AG04450 (cell line): ENCODE data around the gene AZIN2. TPM values are rescaled to one million over a fixed set of nuclear protein-coding genes. Genes with fewer than 3 reads are reported as not detected.

Experiments used
- CTCF ChIA-PET: fragments of 300-600, 350-600 bp; formaldehyde crosslinking; extraction: SDS; loops from one replicate; lab custom pipeline; 2022; ENCODE audit warnings: antibody characterized with exemption, inconsistent platforms; lab: Charles Lee
- POLR2A ChIA-PET: fragments of 350-600 bp; formaldehyde crosslinking; extraction: SDS; loops from one replicate; lab custom pipeline; 2021; ENCODE audit warnings: antibody characterized with exemption, inconsistent platforms; lab: Yijun Ruan, JAX
- DNase-seq: peaks from one replicate; pipeline ENCODE4 v3.0.0-alpha.2; 2011; ENCODE audit warnings: low read depth, low spot score
- H3K27ac ChIP-seq: one replicate; pipeline ENCODE4 v1.5.1; 2012; ENCODE audit warnings: low read depth, low read length, control low read depth
- H3K27me3 ChIP-seq: one replicate; pipeline ENCODE4 v1.6.0; 2012; ENCODE audit warnings: low read length; ENCODE audit not compliant: control insufficient read depth, insufficient read depth
- H3K4me3 ChIP-seq: 2 replicates; pipeline ENCODE4 v1.5.1; 2011; ENCODE audit warnings: mild to moderate bottlenecking, low read depth, low read length, control low read depth
- H3K9me3 ChIP-seq: 2 replicates; pipeline ENCODE4 v1.5.1; 2012; ENCODE audit warnings: low read length; ENCODE audit not compliant: control insufficient read depth, insufficient read depth
- CTCF ChIP-seq: IDR thresholded peaks from 2 replicates; pipeline ENCODE4 v1.5.1; 2011; ENCODE audit warnings: low read depth, low read length, control low read depth, inconsistent platforms
- polyA plus RNA-seq: library from polyadenylated mRNA; depleted of rRNA; stranded (reverse); fragments of >200 nt; gene quantifications from 2 replicates; pipeline ENCODE4 v1.2.3, GENCODE V29; 2011

Gene AZIN2
- polyA plus RNA-seq, 1 experiment, result 7.0 TPM

DNA sequence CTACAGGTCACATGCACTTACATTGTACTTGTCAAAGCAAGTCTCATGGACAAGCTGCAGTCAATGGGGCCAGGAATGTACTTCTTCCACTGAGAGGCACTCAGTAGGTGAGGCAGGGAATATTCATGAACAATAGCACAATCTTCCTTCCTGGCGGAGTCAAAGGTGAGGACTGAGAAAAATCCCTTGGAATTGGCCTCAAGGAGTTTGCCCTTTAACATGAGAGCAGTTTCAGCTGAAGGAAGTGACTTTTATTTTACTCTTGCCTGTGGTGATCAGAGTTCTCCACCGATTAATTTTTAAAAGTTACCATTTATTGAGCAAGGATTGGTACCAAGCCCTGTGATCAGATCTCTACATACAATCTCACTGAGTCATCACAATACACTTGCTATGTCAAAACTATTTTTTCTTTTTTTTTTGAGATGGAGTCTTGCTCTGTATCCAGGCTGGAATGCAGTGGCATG is 33.1 kb upstream of the AZIN2 start:
- no peaks in the 10 kb centered on the region for H3K9me3 ChIP-seq
- no peaks in the 10 kb centered on the region for H3K27me3 ChIP-seq
- POLR2A ChIA-PET, result no interaction called here
- H3K27ac ChIP-seq, result no peak overlapping the region
- DNase-seq, result no peak
- CTCF ChIA-PET, result interaction anchor here (1.2 to 1.9 kb wide), 2 partner anchors 79 to 115 kb away, joined by 3 to 7 read pairs; no protein-coding TSS in a partner anchor
- no peak overlapping the region for H3K4me3 ChIP-seq
- no peak for TF ChIP-seq CTCF

DNA sequence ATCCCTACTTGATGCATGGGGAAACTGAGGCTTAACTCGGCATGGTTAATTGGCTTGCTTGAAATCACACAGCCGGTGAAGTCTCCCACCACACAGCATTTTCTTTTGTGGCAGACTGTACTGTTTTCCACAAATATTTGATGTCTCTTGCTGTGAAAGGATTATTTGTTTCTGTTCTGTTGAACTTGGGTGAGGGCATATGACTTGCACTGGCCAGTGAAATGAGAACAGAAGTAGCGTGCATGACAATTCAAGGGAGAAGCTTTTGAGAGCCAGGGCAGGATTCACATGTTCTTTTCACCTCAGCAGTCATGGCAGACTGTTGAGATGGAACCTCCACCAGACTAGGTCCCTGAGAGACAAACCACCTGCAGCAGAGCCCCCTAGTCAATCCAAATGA is 32.5 kb upstream of the AZIN2 start:
- ChIA-PET CTCF (interaction anchor here (1.1 to 1.9 kb wide), 3 partner anchors 79 to 162 kb away, joined by 3 to 7 read pairs (median 3); no protein-coding TSS in a partner anchor), POLR2A (no interaction called here)
- no peak for DNase-seq
- Histone ChIP-seq H3K27ac (no peak overlapping the region), H3K9me3 (no peaks in the 10 kb centered on the region), H3K4me3 (no peak overlapping the region), H3K27me3 (no peaks in the 10 kb centered on the region)
- TF ChIP-seq CTCF, result no peak

GRCh38 chr1:33049371-33049770 is 31.6 kb upstream of the AZIN2 start:
- H3K27ac ChIP-seq, result no peak overlapping the region
- H3K27me3 ChIP-seq, result no peaks in the 10 kb centered on the region
- no peak overlapping the region for H3K4me3 ChIP-seq
- ChIA-PET POLR2A (no interaction called here), CTCF (interaction anchor here (1.1 kb wide), 1 partner anchor 163 kb away, joined by 3 read pairs; no protein-coding TSS in a partner anchor)
- no peak for DNase-seq
- TF ChIP-seq CTCF, result no peak
- H3K9me3 ChIP-seq, result no peaks in the 10 kb centered on the region

- ChIA-PET CTCF (interaction anchor here (0.5 kb wide), 1 partner anchor 96 kb away, joined by 3 read pairs; no protein-coding TSS in a partner anchor), POLR2A (no interaction called here)
- peak; percentile 68 for DNase-seq
- Histone ChIP-seq H3K4me3 (no peak overlapping the region; the same call in 1 of the 2 replicates), H3K27me3 (no peaks in the 10 kb centered on the region), H3K27ac (peak overlapping the region; percentile 68), H3K9me3 (no peaks in the 10 kb centered on the region)
- TF ChIP-seq CTCF, result peak; percentile 28
These were observed 30.5 kb upstream of the AZIN2 start for GRCh38 chr1:33050221-33051076.
